Measurements from ENCODE around the gene ZSWIM7. TPM values are rescaled to one million over a fixed set of nuclear protein-coding genes. Genes with fewer than 3 reads are reported as not detected.

The ZSWIM7 gene
- total and polyA plus RNA-seq, 2 experiments from 2014 or later, result 16.3 to 50.4 TPM

DNA sequence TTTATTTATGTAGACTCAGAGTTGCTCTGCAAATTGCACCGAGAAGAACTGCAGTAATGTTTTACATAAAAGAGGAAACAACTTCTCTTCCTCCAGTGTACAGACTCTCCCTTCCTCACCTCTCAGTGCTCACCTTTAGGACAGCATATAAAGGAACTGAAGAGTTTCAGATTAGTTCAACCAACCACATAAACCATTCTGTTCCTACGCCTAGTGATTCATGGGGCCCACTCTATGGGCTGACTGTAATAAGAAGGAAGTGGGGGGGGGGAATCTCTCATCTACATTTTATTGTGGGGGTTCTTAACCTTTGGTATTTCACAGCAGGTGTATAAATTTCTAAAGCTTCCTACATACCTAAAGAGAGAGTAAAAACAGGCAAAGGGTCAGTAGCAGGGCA, 18.3 kb downstream of the ZSWIM7 start:
- Mint-ChIP-seq H3K36me3 (ENCODE audit: low read depth) (peaks cover 79% of the 10 kb centered on the region), H3K27ac (no peak overlapping the region)
- DNase-seq (ENCODE audit: low spot score), result no peak

More for the DNA sequence above, 18.3 kb downstream of the ZSWIM7 start:
- Histone ChIP-seq H3K4me1 (ENCODE audit: insufficient read depth) (peaks cover 7% of the 10 kb centered on the region; the same call in 1 of the 2 replicates), H3F3A (replicated peaks; ENCODE audit: low read depth) (0 out of 2 replicates have a peak, but pooled peaks cover 3% of the 10 kb centered on the region), H2AFZ (no peak overlapping the region), H4K20me1 (replicated peaks; ENCODE audit: insufficient read depth) (0 out of 2 replicates have a peak, but pooled peaks cover 6% of the 10 kb centered on the region), H3K79me2 (replicated peaks; ENCODE audit: insufficient read depth) (no peaks in the 10 kb centered on the region), H3K27ac (ENCODE audit: low read depth) (no peak overlapping the region), H3K9me2 (ENCODE audit: insufficient read depth) (no peaks in the 10 kb centered on the region), H3K36me3 (ENCODE audit: insufficient read depth) (peaks cover 4% of the 10 kb centered on the region; the same call in 1 of the 2 replicates), H3K4me2 (no peak overlapping the region), H3K4me3 (no peak overlapping the region), H3K27me3 (ENCODE audit: insufficient read depth) (no peaks in the 10 kb centered on the region)
- no peak for TF ChIP-seq ZNF114 (CRISPR knock-in tag; IDR thresholded peaks at IDR 0.05)
- no peak for TF ChIP-seq EZH2phosphoT487 (IDR thresholded peaks at IDR 0.05; ENCODE audit: unreplicated experiment)
- TF ChIP-seq, protein P1, sequence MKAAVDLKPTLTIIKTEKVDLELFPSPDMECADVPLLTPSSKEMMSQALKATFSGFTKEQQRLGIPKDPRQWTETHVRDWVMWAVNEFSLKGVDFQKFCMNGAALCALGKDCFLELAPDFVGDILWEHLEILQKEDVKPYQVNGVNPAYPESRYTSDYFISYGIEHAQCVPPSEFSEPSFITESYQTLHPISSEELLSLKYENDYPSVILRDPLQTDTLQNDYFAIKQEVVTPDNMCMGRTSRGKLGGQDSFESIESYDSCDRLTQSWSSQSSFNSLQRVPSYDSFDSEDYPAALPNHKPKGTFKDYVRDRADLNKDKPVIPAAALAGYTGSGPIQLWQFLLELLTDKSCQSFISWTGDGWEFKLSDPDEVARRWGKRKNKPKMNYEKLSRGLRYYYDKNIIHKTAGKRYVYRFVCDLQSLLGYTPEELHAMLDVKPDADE (IDR thresholded peaks at IDR 0.05), result no peak
- TF ChIP-seq CREB1 (CRISPR knock-in tag; IDR thresholded peaks at IDR 0.05; ENCODE audit: low read depth), result no peak
- TF ChIP-seq REST (IDR thresholded peaks at IDR 0.05; ENCODE audit: unreplicated experiment), result no peak
- TF ChIP-seq EZH2 (IDR thresholded peaks at IDR 0.05; ENCODE audit: low read depth, unreplicated experiment), result no peak
- TF ChIP-seq, protein P2, sequence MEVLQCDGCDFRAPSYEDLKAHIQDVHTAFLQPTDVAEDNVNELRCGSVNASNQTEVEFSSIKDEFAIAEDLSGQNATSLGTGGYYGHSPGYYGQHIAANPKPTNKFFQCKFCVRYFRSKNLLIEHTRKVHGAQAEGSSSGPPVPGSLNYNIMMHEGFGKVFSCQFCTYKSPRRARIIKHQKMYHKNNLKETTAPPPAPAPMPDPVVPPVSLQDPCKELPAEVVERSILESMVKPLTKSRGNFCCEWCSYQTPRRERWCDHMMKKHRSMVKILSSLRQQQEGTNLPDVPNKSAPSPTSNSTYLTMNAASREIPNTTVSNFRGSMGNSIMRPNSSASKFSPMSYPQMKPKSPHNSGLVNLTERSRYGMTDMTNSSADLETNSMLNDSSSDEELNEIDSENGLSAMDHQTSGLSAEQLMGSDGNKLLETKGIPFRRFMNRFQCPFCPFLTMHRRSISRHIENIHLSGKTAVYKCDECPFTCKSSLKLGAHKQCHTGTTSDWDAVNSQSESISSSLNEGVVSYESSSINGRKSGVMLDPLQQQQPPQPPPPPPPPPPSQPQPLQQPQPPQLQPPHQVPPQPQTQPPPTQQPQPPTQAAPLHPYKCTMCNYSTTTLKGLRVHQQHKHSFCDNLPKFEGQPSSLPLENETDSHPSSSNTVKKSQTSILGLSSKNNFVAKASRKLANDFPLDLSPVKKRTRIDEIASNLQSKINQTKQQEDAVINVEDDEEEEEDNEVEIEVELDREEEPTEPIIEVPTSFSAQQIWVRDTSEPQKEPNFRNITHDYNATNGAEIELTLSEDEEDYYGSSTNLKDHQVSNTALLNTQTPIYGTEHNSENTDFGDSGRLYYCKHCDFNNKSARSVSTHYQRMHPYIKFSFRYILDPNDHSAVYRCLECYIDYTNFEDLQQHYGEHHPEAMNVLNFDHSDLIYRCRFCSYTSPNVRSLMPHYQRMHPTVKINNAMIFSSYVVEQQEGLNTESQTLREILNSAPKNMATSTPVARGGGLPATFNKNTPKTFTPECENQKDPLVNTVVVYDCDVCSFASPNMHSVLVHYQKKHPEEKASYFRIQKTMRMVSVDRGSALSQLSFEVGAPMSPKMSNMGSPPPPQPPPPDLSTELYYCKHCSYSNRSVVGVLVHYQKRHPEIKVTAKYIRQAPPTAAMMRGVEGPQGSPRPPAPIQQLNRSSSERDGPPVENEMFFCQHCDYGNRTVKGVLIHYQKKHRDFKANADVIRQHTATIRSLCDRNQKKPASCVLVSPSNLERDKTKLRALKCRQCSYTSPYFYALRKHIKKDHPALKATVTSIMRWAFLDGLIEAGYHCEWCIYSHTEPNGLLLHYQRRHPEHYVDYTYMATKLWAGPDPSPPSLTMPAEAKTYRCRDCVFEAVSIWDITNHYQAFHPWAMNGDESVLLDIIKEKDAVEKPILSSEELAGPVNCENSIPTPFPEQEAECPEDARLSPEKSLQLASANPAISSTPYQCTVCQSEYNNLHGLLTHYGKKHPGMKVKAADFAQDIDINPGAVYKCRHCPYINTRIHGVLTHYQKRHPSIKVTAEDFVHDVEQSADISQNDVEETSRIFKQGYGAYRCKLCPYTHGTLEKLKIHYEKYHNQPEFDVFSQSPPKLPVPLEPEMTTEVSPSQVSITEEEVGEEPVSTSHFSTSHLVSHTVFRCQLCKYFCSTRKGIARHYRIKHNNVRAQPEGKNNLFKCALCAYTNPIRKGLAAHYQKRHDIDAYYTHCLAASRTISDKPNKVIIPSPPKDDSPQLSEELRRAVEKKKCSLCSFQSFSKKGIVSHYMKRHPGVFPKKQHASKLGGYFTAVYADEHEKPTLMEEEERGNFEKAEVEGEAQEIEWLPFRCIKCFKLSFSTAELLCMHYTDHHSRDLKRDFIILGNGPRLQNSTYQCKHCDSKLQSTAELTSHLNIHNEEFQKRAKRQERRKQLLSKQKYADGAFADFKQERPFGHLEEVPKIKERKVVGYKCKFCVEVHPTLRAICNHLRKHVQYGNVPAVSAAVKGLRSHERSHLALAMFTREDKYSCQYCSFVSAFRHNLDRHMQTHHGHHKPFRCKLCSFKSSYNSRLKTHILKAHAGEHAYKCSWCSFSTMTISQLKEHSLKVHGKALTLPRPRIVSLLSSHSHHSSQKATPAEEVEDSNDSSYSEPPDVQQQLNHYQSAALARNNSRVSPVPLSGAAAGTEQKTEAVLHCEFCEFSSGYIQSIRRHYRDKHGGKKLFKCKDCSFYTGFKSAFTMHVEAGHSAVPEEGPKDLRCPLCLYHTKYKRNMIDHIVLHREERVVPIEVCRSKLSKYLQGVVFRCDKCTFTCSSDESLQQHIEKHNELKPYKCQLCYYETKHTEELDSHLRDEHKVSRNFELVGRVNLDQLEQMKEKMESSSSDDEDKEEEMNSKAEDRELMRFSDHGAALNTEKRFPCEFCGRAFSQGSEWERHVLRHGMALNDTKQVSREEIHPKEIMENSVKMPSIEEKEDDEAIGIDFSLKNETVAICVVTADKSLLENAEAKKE (CRISPR knock-in tag; IDR thresholded peaks at IDR 0.05), result no peak
- no peak for TF ChIP-seq JUNB (IDR thresholded peaks at IDR 0.05; ENCODE audit: unreplicated experiment)
- TF ChIP-seq STAT1 (IDR thresholded peaks at IDR 0.05; ENCODE audit: unreplicated experiment), result no peak
- no peak for TF ChIP-seq POLR2AphosphoS5 (IDR thresholded peaks at IDR 0.05; ENCODE audit: low read depth)
- no peak for TF ChIP-seq NANOG (IDR thresholded peaks at IDR 0.05; ENCODE audit: borderline replicate concordance)
- TF ChIP-seq, protein P3, sequence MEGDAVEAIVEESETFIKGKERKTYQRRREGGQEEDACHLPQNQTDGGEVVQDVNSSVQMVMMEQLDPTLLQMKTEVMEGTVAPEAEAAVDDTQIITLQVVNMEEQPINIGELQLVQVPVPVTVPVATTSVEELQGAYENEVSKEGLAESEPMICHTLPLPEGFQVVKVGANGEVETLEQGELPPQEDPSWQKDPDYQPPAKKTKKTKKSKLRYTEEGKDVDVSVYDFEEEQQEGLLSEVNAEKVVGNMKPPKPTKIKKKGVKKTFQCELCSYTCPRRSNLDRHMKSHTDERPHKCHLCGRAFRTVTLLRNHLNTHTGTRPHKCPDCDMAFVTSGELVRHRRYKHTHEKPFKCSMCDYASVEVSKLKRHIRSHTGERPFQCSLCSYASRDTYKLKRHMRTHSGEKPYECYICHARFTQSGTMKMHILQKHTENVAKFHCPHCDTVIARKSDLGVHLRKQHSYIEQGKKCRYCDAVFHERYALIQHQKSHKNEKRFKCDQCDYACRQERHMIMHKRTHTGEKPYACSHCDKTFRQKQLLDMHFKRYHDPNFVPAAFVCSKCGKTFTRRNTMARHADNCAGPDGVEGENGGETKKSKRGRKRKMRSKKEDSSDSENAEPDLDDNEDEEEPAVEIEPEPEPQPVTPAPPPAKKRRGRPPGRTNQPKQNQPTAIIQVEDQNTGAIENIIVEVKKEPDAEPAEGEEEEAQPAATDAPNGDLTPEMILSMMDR (conservative IDR thresholded peaks at IDR 0.05; ENCODE audit: low read depth in 2 of 2), result no peak
- no peak for TF ChIP-seq ZNF331 (CRISPR knock-in tag; IDR thresholded peaks at IDR 0.05; ENCODE audit: low read depth)
- ATAC-seq, result no peak
- peaks cover 10% of the 10 kb centered on the region for H3K4me1 Mint-ChIP-seq
- no peak overlapping the region for H3K4me3 Mint-ChIP-seq
- peaks cover 8% of the 10 kb centered on the region for H3K9me3 Mint-ChIP-seq
- H3K27me3 Mint-ChIP-seq (ENCODE audit: insufficient read depth, low read depth, poor library complexity), result no peaks in the 10 kb centered on the region
